GM12873 (cell line): ENCODE results near the gene SWSAP1.

Experiments
- CTCF ChIP-seq: IDR thresholded peaks from 2 replicates; pipeline ENCODE4 v1.5.1; 2012; ENCODE audit warnings: low read depth, mild to moderate bottlenecking, moderate library complexity, low read length, control low read depth; ENCODE audit not compliant: insufficient read depth; ENCODE audit errors: missing control alignments

The SWSAP1 gene

GRCh38 chr19:11378319-11379189 lies 4.1 kb downstream of the SWSAP1 start:
- peak; percentile 79 for TF ChIP-seq CTCF

GRCh38 chr19:11379857-11380350 lies 5.4 kb downstream of the SWSAP1 start:
- no peak for TF ChIP-seq CTCF

DNA sequence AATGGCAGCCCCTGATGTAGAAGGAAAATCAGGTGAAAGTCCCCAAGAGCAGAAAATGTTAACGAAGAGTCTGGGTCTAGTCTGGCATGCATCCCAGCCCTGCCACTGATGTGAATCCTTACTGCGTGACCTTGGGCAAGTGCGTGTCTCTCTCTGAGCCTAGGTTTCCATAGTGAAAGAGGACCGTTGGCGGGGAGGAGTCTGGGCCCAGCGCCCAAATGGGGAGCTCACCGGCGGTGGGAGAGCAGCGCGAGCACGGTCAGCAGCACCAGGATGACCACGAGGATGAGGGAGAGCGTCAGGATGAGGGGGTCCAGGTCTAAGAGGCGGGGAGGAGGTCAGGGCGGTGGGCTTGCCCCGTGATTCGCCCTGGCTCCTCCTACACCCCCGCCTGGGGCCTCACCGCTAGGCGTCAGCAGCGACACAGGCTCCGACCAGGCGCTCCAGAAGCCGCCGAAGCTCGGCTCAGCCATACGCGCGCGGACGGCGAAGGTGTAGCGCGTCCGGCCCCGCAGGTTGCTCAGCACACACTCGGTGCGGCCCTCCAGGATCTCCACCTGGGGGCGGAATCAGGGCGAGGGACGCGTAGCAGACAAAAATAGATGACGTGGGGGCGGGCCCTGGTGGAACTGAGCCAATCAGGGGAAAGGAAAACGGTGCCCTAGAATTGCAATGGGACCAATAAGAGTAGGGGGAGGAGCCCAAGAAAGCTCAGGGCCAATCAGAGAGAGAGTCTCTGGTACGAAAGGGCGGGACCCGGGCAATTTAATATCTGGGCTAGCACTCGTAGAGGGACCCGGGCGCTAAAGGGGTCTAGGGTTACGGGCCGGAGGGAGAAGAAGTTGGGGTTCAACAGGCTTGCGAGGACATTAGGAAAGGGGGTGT lies 6.4 kb downstream of the SWSAP1 start:
- peak; percentile 77 for TF ChIP-seq CTCF

DNA sequence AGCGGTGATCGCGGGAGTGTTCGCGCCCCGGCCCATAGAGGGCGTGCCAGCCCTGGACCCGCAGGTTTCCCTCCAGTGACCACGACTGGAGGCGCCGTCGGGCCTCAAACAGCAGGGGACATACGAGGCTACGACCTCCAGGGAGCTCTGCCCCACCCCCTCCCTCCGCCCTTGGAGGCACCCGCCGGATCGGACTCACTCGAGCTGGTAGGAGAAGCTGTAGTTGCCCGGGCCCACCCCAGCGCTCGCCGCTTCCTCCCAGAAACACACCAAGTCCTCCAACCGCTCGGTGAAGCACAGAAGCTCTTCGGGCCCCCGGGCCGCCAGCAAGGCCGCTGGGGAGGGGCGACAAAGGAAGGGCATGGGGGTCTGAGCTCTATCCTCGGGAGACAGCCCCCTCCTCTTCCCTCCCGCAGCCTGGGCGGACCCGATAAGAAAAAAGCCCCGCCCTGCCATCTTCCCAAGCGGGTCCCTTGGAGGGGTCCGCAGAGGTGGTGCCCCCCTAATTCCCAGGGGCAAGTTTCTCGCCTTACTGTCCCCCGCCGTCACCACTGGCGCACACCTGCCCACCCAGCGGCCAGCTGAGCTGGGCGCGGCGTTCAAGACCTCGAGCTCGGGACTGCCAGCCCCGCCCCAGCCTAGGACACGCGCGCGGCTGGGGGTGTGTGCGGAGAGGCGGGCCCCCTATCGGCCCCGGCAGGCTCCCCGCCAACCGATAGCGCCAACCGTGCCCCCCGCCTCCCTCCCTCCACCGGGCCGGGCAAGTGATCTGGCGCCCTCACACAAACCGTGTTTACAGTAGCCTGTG lies 8.6 kb downstream of the SWSAP1 start:
- peak; percentile 76 for TF ChIP-seq CTCF

- no peak for TF ChIP-seq CTCF
Observed at GRCh38 chr19:11383706-11384048, 9.2 kb downstream of the SWSAP1 start.

DNA sequence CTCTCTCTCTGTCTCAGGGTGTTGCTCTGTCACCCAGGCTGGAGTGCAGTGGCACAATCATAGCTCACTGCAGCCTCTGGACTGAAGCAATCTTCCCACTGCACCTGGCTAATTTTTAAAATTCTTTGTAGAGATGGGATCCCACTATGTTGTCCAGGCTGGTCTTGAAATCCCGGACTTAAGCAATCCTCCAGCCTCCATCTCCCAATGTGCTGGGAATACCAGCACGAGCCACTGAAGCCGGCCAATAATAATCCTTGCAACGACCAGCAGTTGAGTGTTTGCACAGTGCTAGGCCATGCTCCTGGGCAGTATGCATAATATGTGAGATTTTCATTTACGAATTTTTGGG lies 10.3 kb downstream of the SWSAP1 start:
- no peak for TF ChIP-seq CTCF
